H9 (cell line): Measurements from ENCODE around the gene MTURN. TPM values are rescaled to one million over a fixed set of nuclear protein-coding genes. Genes with fewer than 3 reads are reported as not detected.

Source experiments
- DNase-seq: peaks from one replicate; pipeline ENCODE4 v3.0.0-alpha.2; 2017
- H2AFZ ChIP-seq: one replicate; pipeline ENCODE4 v1.6.1; 2013; ENCODE audit warnings: mild to moderate bottlenecking, low read length, control low read depth, moderate library complexity
- H2AK5ac ChIP-seq: 2 replicates; pipeline ENCODE4 v1.6.1; 2013; ENCODE audit warnings: low read length, control low read depth, mixed read lengths; ENCODE audit not compliant: insufficient read length
- H2BK120ac ChIP-seq: one replicate; pipeline ENCODE4 v1.6.1; 2013; ENCODE audit warnings: low read depth, mild to moderate bottlenecking, low read length, control low read depth, inconsistent platforms; ENCODE audit not compliant: poor library complexity, severe bottlenecking
- H2BK12ac ChIP-seq: 2 replicates; pipeline ENCODE4 v1.6.1; 2013; ENCODE audit warnings: low read length, control low read depth, mixed read lengths, low read depth; ENCODE audit not compliant: insufficient read length
- H2BK15ac ChIP-seq: 2 replicates; pipeline ENCODE4 v1.6.1; 2013; ENCODE audit warnings: low read depth, low read length, control low read depth
- H2BK20ac ChIP-seq: one replicate; pipeline ENCODE4 v1.6.1; 2013; ENCODE audit warnings: low read depth, mild to moderate bottlenecking, low read length, control low read depth, inconsistent platforms; ENCODE audit not compliant: poor library complexity, severe bottlenecking
- H2BK5ac ChIP-seq: 2 replicates; pipeline ENCODE4 v1.6.1; 2013; ENCODE audit warnings: low read length, control low read depth, mixed read lengths; ENCODE audit not compliant: insufficient read length
- H3K14ac ChIP-seq: 2 replicates; pipeline ENCODE4 v1.6.1; 2013; ENCODE audit warnings: low read length, control low read depth; ENCODE audit not compliant: insufficient read depth
- H3K18ac ChIP-seq: 2 replicates; pipeline ENCODE4 v1.6.1; 2013; ENCODE audit warnings: low read depth, mild to moderate bottlenecking, mixed read lengths, low read length, control low read depth; ENCODE audit not compliant: insufficient read length
- H3K23ac ChIP-seq: 2 replicates; pipeline ENCODE4 v1.6.1; 2013; ENCODE audit warnings: low read length, control low read depth, mixed read lengths, low read depth; ENCODE audit not compliant: insufficient read length
- H3K23me2 ChIP-seq: 2 replicates; pipeline ENCODE4 v1.6.1; 2013; ENCODE audit warnings: low read depth, mild to moderate bottlenecking, mixed read lengths, low read length, control low read depth; ENCODE audit not compliant: insufficient read length, poor library complexity, severe bottlenecking
- H3K27ac ChIP-seq: 2 replicates; pipeline ENCODE4 v1.5.1; 2013; ENCODE audit warnings: low read length, control low read depth, mixed read lengths, low read depth; ENCODE audit not compliant: insufficient read length
- H3K27me3 ChIP-seq: 2 replicates; pipeline ENCODE4 v1.6.1; 2013; ENCODE audit warnings: low read length, control low read depth, inconsistent platforms; ENCODE audit not compliant: insufficient read depth
- H3K4ac ChIP-seq: 2 replicates; pipeline ENCODE4 v1.6.1; 2013; ENCODE audit warnings: low read depth, mild to moderate bottlenecking, control low read depth, inconsistent platforms, low read length, moderate library complexity
- H3K4me1 ChIP-seq: 2 replicates; pipeline ENCODE4 v1.6.1; 2013; ENCODE audit warnings: low read length, control low read depth, inconsistent platforms; ENCODE audit not compliant: insufficient read depth
- H3K4me2 ChIP-seq: 2 replicates; pipeline ENCODE4 v1.6.1; 2013; ENCODE audit warnings: low read length, control low read depth, mixed read lengths; ENCODE audit not compliant: insufficient read length, insufficient read depth
- H3K56ac ChIP-seq: 2 replicates; pipeline ENCODE4 v1.6.1; 2013; ENCODE audit warnings: low read depth, mild to moderate bottlenecking, mixed read lengths, low read length, control low read depth; ENCODE audit not compliant: insufficient read length
- H3K79me1 ChIP-seq: 2 replicates; pipeline ENCODE4 v1.6.1; 2013; ENCODE audit warnings: low read depth, mild to moderate bottlenecking, moderate library complexity, low read length, control low read depth, inconsistent platforms; ENCODE audit not compliant: insufficient read depth, poor library complexity, severe bottlenecking
- H3K79me2 ChIP-seq: 2 replicates; pipeline ENCODE4 v1.6.1; 2013; ENCODE audit warnings: low read length, control low read depth, inconsistent platforms; ENCODE audit not compliant: insufficient read depth
- H3K9ac ChIP-seq: 2 replicates; pipeline ENCODE4 v1.6.1; 2013; ENCODE audit warnings: low read length, control low read depth, mixed read lengths; ENCODE audit not compliant: insufficient read length; ENCODE audit errors: extremely low read depth
- H3K9me3 ChIP-seq: one replicate; pipeline ENCODE4 v1.6.1; 2013; ENCODE audit warnings: low read depth, low read length, inconsistent platforms; ENCODE audit not compliant: control insufficient read depth
- H3T11ph ChIP-seq: one replicate; pipeline ENCODE4 v1.6.1; 2013; ENCODE audit warnings: mild to moderate bottlenecking, low read length, control low read depth, inconsistent platforms
- H4K20me1 ChIP-seq: one replicate; pipeline ENCODE4 v1.6.1; 2013; ENCODE audit not compliant: control insufficient read depth, insufficient read length, insufficient read depth
- H4K5ac ChIP-seq: 2 replicates; pipeline ENCODE4 v1.6.1; 2013; ENCODE audit warnings: low read depth, mild to moderate bottlenecking, mixed read lengths, low read length, control low read depth; ENCODE audit not compliant: insufficient read length
- H4K8ac ChIP-seq: replicated peaks from 2 replicates; pipeline ENCODE4 v1.6.1; 2013; ENCODE audit warnings: low read length, control low read depth, mixed read lengths, low read depth; ENCODE audit not compliant: insufficient read length
- H4K91ac ChIP-seq: 2 replicates; pipeline ENCODE4 v1.6.1; 2013; ENCODE audit warnings: low read depth, mild to moderate bottlenecking, moderate library complexity, mixed read lengths, low read length, control low read depth; ENCODE audit not compliant: insufficient read length
- H3K27ac Mint-ChIP-seq, 3 experiments: 2 replicates in 2 of 3; 3 replicates in 1 of 3; pipeline ENCODE4 v1.8.0; 2020 to 2021; ENCODE audit warnings: mixed read lengths in 3 of 3, mild to moderate bottlenecking in 1 of 3, moderate library complexity in 1 of 3
- H3K27me3 Mint-ChIP-seq: 2 replicates; pipeline ENCODE4 v1.8.0; 2021; ENCODE audit warnings: low read depth, mild to moderate bottlenecking, moderate library complexity, mixed read lengths
- H3K36me3 Mint-ChIP-seq, 3 experiments: 2 replicates in 2 of 3; 3 replicates in 1 of 3; pipeline ENCODE4 v1.8.0; 2020 to 2021; ENCODE audit warnings: low read depth in 3 of 3, mixed read lengths in 3 of 3; ENCODE audit not compliant: insufficient read depth in 1 of 3
- H3K4me1 Mint-ChIP-seq, 2 experiments: 2 replicates each; pipeline ENCODE4 v1.8.0; 2020; ENCODE audit warnings: mixed read lengths in 2 of 2
- H3K4me3 Mint-ChIP-seq, 2 experiments: 2 replicates in 1 of 2; 3 replicates in 1 of 2; pipeline ENCODE4 v1.8.0; 2020 to 2021; ENCODE audit warnings: mild to moderate bottlenecking in 2 of 2, mixed read lengths in 2 of 2, moderate library complexity in 1 of 2
- H3K9me3 Mint-ChIP-seq, 2 experiments: 2 replicates in 1 of 2; 3 replicates in 1 of 2; pipeline ENCODE4 v1.8.0; 2020; ENCODE audit warnings: mild to moderate bottlenecking in 2 of 2, mixed read lengths in 2 of 2, moderate library complexity in 1 of 2
- WGBS: extraction: QIAGEN DNeasy Blood & Tissue Kit; methylation state at CpG from one replicate; pipeline ENCODE4 v1.1.7; 2013; ENCODE audit warnings: missing lambda C conversion rate, low lambda C conversion rate, mixed read lengths; ENCODE audit not compliant: insufficient read length; ENCODE audit errors: extremely low coverage; 5-methylcytosine and 5-hydroxymethylcytosine counted together
- total RNA-seq: library from RNA; stranded (reverse); gene quantifications from 2 replicates; pipeline ENCODE4 v1.2.1, GENCODE V29; 2021
- TF ChIP-seq, protein P1 (sequence below): fragments of 200-600 bp; sonication (generic); conservative IDR thresholded peaks from 3 replicates; pipeline ENCODE4 v1.8.0; 2021; ENCODE audit warnings: antibody characterized with exemption, mild to moderate bottlenecking

The MTURN gene
- total RNA-seq, 1 experiment from 2014 or later, result 3.4 TPM

GRCh38 chr7:30136743-30137485, 2.1 kb downstream of the MTURN start:
- no peak for DNase-seq
- H2AK5ac ChIP-seq, result no peak overlapping the region
- no peak overlapping the region for H2BK20ac ChIP-seq
- no peak overlapping the region for H2BK12ac ChIP-seq
- H4K5ac ChIP-seq, result no peak overlapping the region
- H2BK15ac ChIP-seq, result no peak overlapping the region
- no peak overlapping the region for H2BK5ac ChIP-seq
- peaks cover 8% of the 10 kb centered on the region in 2 experiments for H3K4me1 Mint-ChIP-seq
- H3T11ph ChIP-seq, result no peak overlapping the region
- no peaks in the 10 kb centered on the region for H3K79me1 ChIP-seq
- H3K4me3 Mint-ChIP-seq, result peak overlapping the region; percentile 80 to 93
- no peaks in the 10 kb centered on the region for H3K9me3 Mint-ChIP-seq
- H4K8ac ChIP-seq, result no peak overlapping the region
- no peak overlapping the region for H3K9ac ChIP-seq
- H4K20me1 ChIP-seq, result no peaks in the 10 kb centered on the region
- no CpG with 5 or more reads among the region's 7 CpGs for WGBS
- H3K56ac ChIP-seq, result no peak overlapping the region
- TF ChIP-seq, protein P1, sequence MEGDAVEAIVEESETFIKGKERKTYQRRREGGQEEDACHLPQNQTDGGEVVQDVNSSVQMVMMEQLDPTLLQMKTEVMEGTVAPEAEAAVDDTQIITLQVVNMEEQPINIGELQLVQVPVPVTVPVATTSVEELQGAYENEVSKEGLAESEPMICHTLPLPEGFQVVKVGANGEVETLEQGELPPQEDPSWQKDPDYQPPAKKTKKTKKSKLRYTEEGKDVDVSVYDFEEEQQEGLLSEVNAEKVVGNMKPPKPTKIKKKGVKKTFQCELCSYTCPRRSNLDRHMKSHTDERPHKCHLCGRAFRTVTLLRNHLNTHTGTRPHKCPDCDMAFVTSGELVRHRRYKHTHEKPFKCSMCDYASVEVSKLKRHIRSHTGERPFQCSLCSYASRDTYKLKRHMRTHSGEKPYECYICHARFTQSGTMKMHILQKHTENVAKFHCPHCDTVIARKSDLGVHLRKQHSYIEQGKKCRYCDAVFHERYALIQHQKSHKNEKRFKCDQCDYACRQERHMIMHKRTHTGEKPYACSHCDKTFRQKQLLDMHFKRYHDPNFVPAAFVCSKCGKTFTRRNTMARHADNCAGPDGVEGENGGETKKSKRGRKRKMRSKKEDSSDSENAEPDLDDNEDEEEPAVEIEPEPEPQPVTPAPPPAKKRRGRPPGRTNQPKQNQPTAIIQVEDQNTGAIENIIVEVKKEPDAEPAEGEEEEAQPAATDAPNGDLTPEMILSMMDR, result no peak
- no peak overlapping the region for H3K4ac ChIP-seq
- no peak overlapping the region for H4K91ac ChIP-seq
- H3K4me1 ChIP-seq, result no peaks in the 10 kb centered on the region
- H2BK120ac ChIP-seq, result no peak overlapping the region
- no peak overlapping the region for H3K23ac ChIP-seq
- H3K27me3 Mint-ChIP-seq, result peaks cover 39% of the 10 kb centered on the region
- no peak overlapping the region for H3K27ac ChIP-seq
- no peak overlapping the region for H3K14ac ChIP-seq
- peak overlapping the region; percentile 84 for H3K4me2 ChIP-seq
- H3K27ac Mint-ChIP-seq, result no peak overlapping the region
- H3K79me2 ChIP-seq, result no peaks in the 10 kb centered on the region
- H3K27me3 ChIP-seq, result peaks cover 3% of the 10 kb centered on the region; the same call in 1 of the 2 replicates
- no peak overlapping the region for H3K18ac ChIP-seq
- peaks cover 10% of the 10 kb centered on the region for H3K23me2 ChIP-seq
- no peaks in the 10 kb centered on the region for H3K9me3 ChIP-seq
- no peak overlapping the region for H2AFZ ChIP-seq
- H3K36me3 Mint-ChIP-seq, result no peaks in the 10 kb centered on the region
